ENCODE measurements around the gene ATP1B1. TPM values are rescaled to one million over a fixed set of nuclear protein-coding genes. Genes with fewer than 3 reads are reported as not detected.

ATP1B1 gene
- total RNA-seq, 2 donors from 2014 or later: 116 to 138 TPM

GRCh38 chr1:169105434-169106094 is 926 bp upstream of the ATP1B1 start:
- H3K27me3 ChIP-seq: no peaks in the 10 kb centered on the region
- no peaks in the 10 kb centered on the region for H3K36me3 ChIP-seq (replicated peaks in 1 of 2; ENCODE audit: insufficient read depth in 1 of 2, low read depth in 2 of 2)
- peak; percentile 86 to 93 (median 92) for DNase-seq
- no peaks in the 10 kb centered on the region for H3K9me3 ChIP-seq
- 0 to 1% methylated on average over 6 to 46 of the region's 47 CpGs for WGBS, 2 donors
- ATAC-seq: peak; percentile 65
- intact Hi-C loops (cut with DNase I): no loop called here
- peak overlapping the region; percentile 40 to 47 for H3K4me3 ChIP-seq
- H3K27ac ChIP-seq: peak overlapping the region; percentile 87 to 94 (median 93)
- H3K4me1 ChIP-seq: peaks cover 74% of the 10 kb centered on the region
- no peak for TF ChIP-seq POLR2A (IDR thresholded peaks at IDR 0.05)
- peak in 4 of 7 experiments; percentile 26 to 42 (median 42) for TF ChIP-seq CTCF (IDR thresholded peaks at IDR 0.05)

DNA sequence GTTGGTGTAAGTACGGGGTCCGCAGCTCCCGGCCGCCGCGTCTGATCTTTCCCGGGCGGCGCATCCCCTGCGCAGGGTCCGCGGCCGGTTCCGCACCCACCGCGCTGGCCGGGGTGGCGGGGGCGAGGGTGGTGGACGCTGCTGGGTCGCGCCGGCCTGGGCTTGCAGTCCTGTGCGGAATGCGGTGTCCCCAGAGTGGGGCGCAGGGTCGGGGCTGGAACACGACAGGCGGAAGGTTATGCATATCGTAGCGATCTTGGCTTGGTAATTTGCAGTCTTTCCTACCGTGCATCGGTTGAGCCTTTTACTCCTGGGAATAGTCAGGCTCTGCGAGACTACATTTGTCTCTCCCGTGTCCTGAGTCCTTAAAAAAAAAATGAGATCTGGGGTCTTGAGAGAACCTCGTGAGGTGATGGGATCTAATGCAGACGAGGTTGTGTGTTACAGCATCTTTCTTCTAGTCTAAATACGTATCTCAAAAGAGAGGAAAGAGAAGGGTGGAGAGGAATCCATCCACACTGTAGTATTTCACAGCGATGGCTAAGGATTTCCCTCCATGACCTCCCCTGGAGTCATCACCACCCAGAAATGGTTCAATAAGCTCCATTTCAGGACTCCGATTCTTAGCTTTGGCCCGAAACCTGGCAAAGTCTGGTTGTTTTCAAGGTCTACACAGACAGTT is 572 bp downstream of the ATP1B1 start:
- TF ChIP-seq POLR2A (IDR thresholded peaks at IDR 0.05): no peak
- no peak for TF ChIP-seq CTCF (IDR thresholded peaks at IDR 0.05)
- no peaks in the 10 kb centered on the region for H3K27me3 ChIP-seq
- DNase-seq: peak in 3 of 4 donors; percentile 23 to 36 (median 33)
- no peak for ATAC-seq
- intact Hi-C loops (cut with DNase I): no loop called here
- H3K27ac ChIP-seq: peak overlapping the region; percentile 87 to 94 (median 93)
- 1 to 2% methylated on average over 10 to 41 of the region's 41 CpGs for WGBS, 2 donors
- no peaks in the 10 kb centered on the region for H3K9me3 ChIP-seq
- peak overlapping the region; percentile 47 to 92 for H3K4me3 ChIP-seq
- H3K4me1 ChIP-seq: peaks cover 75% of the 10 kb centered on the region
- no peaks in the 10 kb centered on the region for H3K36me3 ChIP-seq (replicated peaks in 1 of 2; ENCODE audit: insufficient read depth in 1 of 2, low read depth in 2 of 2)

GRCh38 chr1:169107603-169108208 is 1.2 kb downstream of the ATP1B1 start:
- Histone ChIP-seq H3K4me1 (peaks cover 75% of the 10 kb centered on the region), H3K4me3 (peak overlapping the region; percentile 47 to 92), H3K27ac (peak overlapping the region; percentile 87 to 94 (median 93)), H3K27me3 (no peaks in the 10 kb centered on the region), H3K9me3 (no peaks in the 10 kb centered on the region), H3K36me3 (replicated peaks in 1 of 2; ENCODE audit: insufficient read depth in 1 of 2, low read depth in 2 of 2) (no peaks in the 10 kb centered on the region)
- WGBS, 2 donors: 19 to 20% methylated on average over 9 of the region's 9 CpGs
- intact Hi-C loops (cut with DNase I): no loop called here
- no peak for ATAC-seq
- no peak for DNase-seq
- TF ChIP-seq CTCF (IDR thresholded peaks at IDR 0.05): no peak
- peak in 1 of 3 donors; percentile 38 for TF ChIP-seq POLR2A (IDR thresholded peaks at IDR 0.05)

DNA sequence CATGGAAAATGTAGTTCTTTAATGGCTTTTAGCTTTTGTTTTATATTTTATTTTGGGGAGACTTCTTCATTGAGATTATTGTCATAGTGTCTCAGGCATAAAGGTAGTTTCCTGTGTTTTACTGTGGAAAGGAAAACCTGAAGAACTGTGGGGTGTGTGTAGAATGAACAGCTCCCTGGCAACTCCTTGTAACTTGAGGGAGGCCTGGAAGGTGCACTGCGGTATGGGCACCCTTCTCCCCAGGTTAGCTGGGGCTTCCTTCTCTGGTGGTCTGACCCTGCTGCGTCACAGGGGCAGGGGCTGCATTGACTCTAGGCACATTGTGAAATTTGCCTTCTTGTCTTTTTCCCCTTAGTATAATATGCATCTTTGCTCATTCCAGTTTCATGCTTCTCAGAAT is 1.7 kb downstream of the ATP1B1 start:
- no peak for ATAC-seq

More for the DNA sequence above, 1.7 kb downstream of the ATP1B1 start:
- H3K4me1 ChIP-seq: peaks cover 75% of the 10 kb centered on the region
- intact Hi-C loops (cut with DNase I): no loop called here
- TF ChIP-seq CTCF (IDR thresholded peaks at IDR 0.05): no peak
- no peak for TF ChIP-seq POLR2A (IDR thresholded peaks at IDR 0.05)
- H3K4me3 ChIP-seq: peak overlapping the region in 1 of 2 donors; percentile 6
- WGBS, 2 donors: 46 to 49% methylated on average over 2 of the region's 2 CpGs
- peak overlapping the region; percentile 10 to 94 (median 93) for H3K27ac ChIP-seq
- H3K36me3 ChIP-seq (replicated peaks in 1 of 2; ENCODE audit: insufficient read depth in 1 of 2, low read depth in 2 of 2): no peaks in the 10 kb centered on the region
- H3K9me3 ChIP-seq: no peaks in the 10 kb centered on the region
- no peak for DNase-seq
- H3K27me3 ChIP-seq: no peaks in the 10 kb centered on the region

Data from body of pancreas (tissue), 4 donors.